Measurements from ENCODE around the gene MORN5. TPM values are rescaled to one million over a fixed set of nuclear protein-coding genes. Genes with fewer than 3 reads are reported as not detected.
A peak's percentile ranks its signal among the peaks of the same experiment; 100 is the strongest.

Gene MORN5
- total and polyA plus RNA-seq, 2 donors (not counting 1 experiment from before 2014, with no cell fraction given), result 0.33 TPM; not detected in 1

DNA sequence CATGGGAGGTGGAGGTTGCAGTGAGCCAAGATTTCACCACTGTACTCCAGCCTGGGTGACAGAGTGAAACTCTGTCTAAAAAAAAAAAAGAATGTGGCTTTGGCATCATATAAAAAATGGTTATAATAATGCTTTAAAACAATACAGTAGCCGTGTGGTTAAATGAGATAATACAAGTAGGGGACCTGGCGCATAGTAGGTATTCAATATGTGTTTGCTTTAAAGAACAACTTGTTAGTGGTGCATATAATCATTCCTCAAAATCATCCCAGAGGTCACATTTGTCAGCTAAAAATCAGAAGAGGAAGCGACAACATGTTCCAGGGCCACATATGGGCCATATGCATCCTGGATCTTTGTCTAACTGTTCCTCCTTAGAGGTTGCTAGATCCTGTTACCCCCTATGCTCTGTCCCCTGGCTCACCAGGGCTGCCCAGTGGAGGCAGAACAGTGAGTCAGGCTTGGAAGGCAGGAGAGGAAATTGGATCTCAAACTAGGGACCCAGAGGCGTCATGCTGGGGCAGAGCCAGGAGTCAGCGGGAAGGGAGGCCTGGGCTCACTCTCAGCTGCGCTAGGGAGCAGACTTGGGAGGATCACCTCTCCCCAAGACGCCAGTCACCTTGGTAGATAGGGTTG lies 41.4 kb downstream of the MORN5 start:
- no peak for TF ChIP-seq EZH2 (IDR thresholded peaks at IDR 0.05; ENCODE audit: low read length, missing control alignments)
- TF ChIP-seq, protein P1, sequence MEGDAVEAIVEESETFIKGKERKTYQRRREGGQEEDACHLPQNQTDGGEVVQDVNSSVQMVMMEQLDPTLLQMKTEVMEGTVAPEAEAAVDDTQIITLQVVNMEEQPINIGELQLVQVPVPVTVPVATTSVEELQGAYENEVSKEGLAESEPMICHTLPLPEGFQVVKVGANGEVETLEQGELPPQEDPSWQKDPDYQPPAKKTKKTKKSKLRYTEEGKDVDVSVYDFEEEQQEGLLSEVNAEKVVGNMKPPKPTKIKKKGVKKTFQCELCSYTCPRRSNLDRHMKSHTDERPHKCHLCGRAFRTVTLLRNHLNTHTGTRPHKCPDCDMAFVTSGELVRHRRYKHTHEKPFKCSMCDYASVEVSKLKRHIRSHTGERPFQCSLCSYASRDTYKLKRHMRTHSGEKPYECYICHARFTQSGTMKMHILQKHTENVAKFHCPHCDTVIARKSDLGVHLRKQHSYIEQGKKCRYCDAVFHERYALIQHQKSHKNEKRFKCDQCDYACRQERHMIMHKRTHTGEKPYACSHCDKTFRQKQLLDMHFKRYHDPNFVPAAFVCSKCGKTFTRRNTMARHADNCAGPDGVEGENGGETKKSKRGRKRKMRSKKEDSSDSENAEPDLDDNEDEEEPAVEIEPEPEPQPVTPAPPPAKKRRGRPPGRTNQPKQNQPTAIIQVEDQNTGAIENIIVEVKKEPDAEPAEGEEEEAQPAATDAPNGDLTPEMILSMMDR (conservative IDR thresholded peaks at IDR 0.05 in 1 of 2, IDR thresholded peaks at IDR 0.05 in 1 of 2; ENCODE audit: low read depth in 1 of 2, low read length in 2 of 2), result no peak
- H3K27ac ChIP-seq (ENCODE audit: insufficient read depth, low read length), result no peak overlapping the region
- H3K4me2 ChIP-seq (ENCODE audit: extremely low read depth, insufficient read depth, low read length), result no peak overlapping the region

DNA sequence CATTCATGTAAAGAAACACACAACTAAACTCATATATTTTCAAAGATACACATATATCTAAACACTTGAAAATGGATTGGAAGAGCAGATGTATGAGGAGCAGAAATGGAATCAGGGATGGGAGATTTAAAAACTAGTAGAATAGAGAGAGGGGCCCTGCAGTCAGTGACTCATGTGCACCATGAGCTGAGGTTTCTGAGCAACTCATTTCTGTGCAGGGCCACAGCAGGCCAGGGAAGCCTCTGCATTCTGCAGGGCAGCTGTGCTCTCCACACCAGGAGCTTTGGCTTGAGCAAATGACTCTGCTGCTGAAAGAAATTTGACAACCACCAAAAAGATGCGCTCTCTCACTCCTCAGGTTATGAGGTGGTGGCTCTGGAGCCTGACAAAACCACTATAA lies 41.9 kb downstream of the MORN5 start:
- Histone ChIP-seq H3K36me3 (ENCODE audit: control insufficient read depth, insufficient read depth, low read length) (no peaks in the 10 kb centered on the region), H3K4me3 (replicated peaks in 1 of 4; ENCODE audit: control extremely low read depth in 1 of 4, insufficient read depth in 1 of 4, low read depth in 3 of 4, low read length in 4 of 4) (no peak overlapping the region), H3K79me2 (ENCODE audit: control insufficient read depth, insufficient read depth, low read length) (no peaks in the 10 kb centered on the region), H3K27ac (ENCODE audit: insufficient read depth, low read length) (no peak overlapping the region), H3K4me2 (ENCODE audit: extremely low read depth, insufficient read depth, low read length) (no peak overlapping the region), H3K9ac (ENCODE audit: insufficient read depth, low read length) (no peak overlapping the region), H3K27me3 (ENCODE audit: control insufficient read depth, insufficient read depth, low read length) (peaks cover 3% of the 10 kb centered on the region), H2AFZ (ENCODE audit: low read length) (no peak overlapping the region), H3K9me3 (ENCODE audit: control insufficient read depth, insufficient read depth, low read depth, low read length) (no peaks in the 10 kb centered on the region), H4K20me1 (ENCODE audit: control insufficient read depth, extremely low read depth, insufficient read depth, low read length) (no peaks in the 10 kb centered on the region), H3K4me1 (ENCODE audit: control insufficient read depth, extremely low read depth, insufficient read depth, low read length) (peaks cover 8% of the 10 kb centered on the region)
- no peak for TF ChIP-seq EZH2 (IDR thresholded peaks at IDR 0.05; ENCODE audit: low read length, missing control alignments)
- TF ChIP-seq, protein P1 (conservative IDR thresholded peaks at IDR 0.05 in 1 of 2, IDR thresholded peaks at IDR 0.05 in 1 of 2; ENCODE audit: low read depth in 1 of 2, low read length in 2 of 2), result no peak
- peak; percentile 24 to 63 for DNase-seq (ENCODE audit: low read depth in 2 of 2)

More for the DNA sequence above, 41.4 kb downstream of the MORN5 start:
- H3K9ac ChIP-seq (ENCODE audit: insufficient read depth, low read length), result no peak overlapping the region
- peak; percentile 39 to 71 for DNase-seq (ENCODE audit: low read depth in 2 of 2)
- no peak overlapping the region for H2AFZ ChIP-seq (ENCODE audit: low read length)
- no peaks in the 10 kb centered on the region for H3K36me3 ChIP-seq (ENCODE audit: control insufficient read depth, insufficient read depth, low read length)
- peaks cover 3% of the 10 kb centered on the region for H3K27me3 ChIP-seq (ENCODE audit: control insufficient read depth, insufficient read depth, low read length)
- no peaks in the 10 kb centered on the region for H3K9me3 ChIP-seq (ENCODE audit: control insufficient read depth, insufficient read depth, low read depth, low read length)
- peaks cover 3% of the 10 kb centered on the region for H3K4me1 ChIP-seq (ENCODE audit: control insufficient read depth, extremely low read depth, insufficient read depth, low read length)
- H3K4me3 ChIP-seq (replicated peaks in 1 of 4; ENCODE audit: control extremely low read depth in 1 of 4, insufficient read depth in 1 of 4, low read depth in 3 of 4, low read length in 4 of 4), result no peak overlapping the region
- H4K20me1 ChIP-seq (ENCODE audit: control insufficient read depth, extremely low read depth, insufficient read depth, low read length), result no peaks in the 10 kb centered on the region
- no peaks in the 10 kb centered on the region for H3K79me2 ChIP-seq (ENCODE audit: control insufficient read depth, insufficient read depth, low read length)

DNA sequence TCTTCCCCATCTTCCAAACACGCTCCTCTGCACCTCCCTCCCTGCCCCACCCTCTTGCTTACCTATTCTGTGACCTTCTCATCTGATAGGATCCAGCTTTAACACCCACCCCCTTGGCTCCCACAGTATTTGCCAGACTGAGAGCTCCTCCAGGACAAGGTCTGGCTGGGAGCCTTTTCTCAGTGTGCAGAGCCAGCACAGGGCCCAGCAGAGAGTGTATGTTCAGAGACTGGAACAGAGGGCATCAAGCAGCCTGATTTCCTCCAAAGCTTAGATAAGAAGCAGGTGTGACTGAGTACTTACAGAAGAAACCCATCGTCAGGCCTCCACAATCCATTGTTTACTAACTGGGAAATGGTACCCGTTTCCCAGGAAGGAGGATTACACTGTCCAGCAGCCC lies 42.4 kb downstream of the MORN5 start:
- Histone ChIP-seq H3K9ac (ENCODE audit: insufficient read depth, low read length) (no peak overlapping the region), H3K27ac (ENCODE audit: insufficient read depth, low read length) (no peak overlapping the region), H3K4me1 (ENCODE audit: control insufficient read depth, extremely low read depth, insufficient read depth, low read length) (peaks cover 12% of the 10 kb centered on the region), H3K27me3 (ENCODE audit: control insufficient read depth, insufficient read depth, low read length) (peaks cover 5% of the 10 kb centered on the region), H3K36me3 (ENCODE audit: control insufficient read depth, insufficient read depth, low read length) (no peaks in the 10 kb centered on the region), H2AFZ (ENCODE audit: low read length) (no peak overlapping the region), H4K20me1 (ENCODE audit: control insufficient read depth, extremely low read depth, insufficient read depth, low read length) (no peaks in the 10 kb centered on the region), H3K79me2 (ENCODE audit: control insufficient read depth, insufficient read depth, low read length) (no peaks in the 10 kb centered on the region), H3K9me3 (ENCODE audit: control insufficient read depth, insufficient read depth, low read depth, low read length) (no peaks in the 10 kb centered on the region), H3K4me3 (replicated peaks in 1 of 4; ENCODE audit: control extremely low read depth in 1 of 4, insufficient read depth in 1 of 4, low read depth in 3 of 4, low read length in 4 of 4) (no peak overlapping the region), H3K4me2 (ENCODE audit: extremely low read depth, insufficient read depth, low read length) (no peak overlapping the region)
- DNase-seq (ENCODE audit: low read depth in 2 of 2), result no peak
- TF ChIP-seq EZH2 (IDR thresholded peaks at IDR 0.05; ENCODE audit: low read length, missing control alignments), result no peak

Measured in fibroblast of lung (primary cell).